ENCODE data around the gene TRIM67. TPM values are rescaled to one million over a fixed set of nuclear protein-coding genes. Genes with fewer than 3 reads are reported as not detected.
A peak's percentile ranks its signal among the peaks of the same experiment; 100 is the strongest.

Gene TRIM67
- total and polyA plus RNA-seq, 9 of the 15 experiments (the other 6 are each of a cell fraction or from before 2014, with no cell fraction given) = 0.04 to 0.60 (median 0.31) TPM

- Histone ChIP-seq H3K9me1 (ENCODE audit: control insufficient read depth, insufficient read depth, low read length) (no peaks in the 10 kb centered on the region), H2AFZ (ENCODE audit: low read depth, low read length) (no peak overlapping the region), H4K20me1 (replicated peaks; ENCODE audit: control insufficient read depth, insufficient read depth, low read length) (no peaks in the 10 kb centered on the region; the same call in 1 of the 2 replicates), H3K4me1 (replicated peaks in 1 of 2; ENCODE audit: control insufficient read depth in 2 of 2, insufficient read depth in 2 of 2, low read length in 2 of 2) (peaks cover 20 to 48% of the 10 kb centered on the region in 2 experiments), H3K9ac (ENCODE audit: insufficient read depth in 1 of 2, low read depth in 2 of 2, low read length in 2 of 2) (peak overlapping the region in 1 of 2 experiments; percentile 21; a peak in 1 of 4 replicates), H3K36me3 (ENCODE audit: control insufficient read depth, insufficient read depth, low read length) (no peaks in the 10 kb centered on the region), H3K79me2 (ENCODE audit: control insufficient read depth, insufficient read depth, low read length) (no peaks in the 10 kb centered on the region), H3K4me2 (ENCODE audit: insufficient read depth, low read length) (peak overlapping the region; percentile 54), H3K27ac (ENCODE audit: extremely low read depth, low read depth, low read length) (no peak overlapping the region), H3K27me3 (ENCODE audit: control insufficient read depth in 2 of 2, insufficient read depth in 2 of 2, low read length in 2 of 2) (no peaks in the 10 kb centered on the region; a peak in 1 of 5 replicates), H3K4me3 (peak overlapping the region; percentile 14), H3K9me3 (replicated peaks; ENCODE audit: control insufficient read depth, insufficient read depth, low read depth, low read length) (no peaks in the 10 kb centered on the region)
- BruUV-seq (replicated peaks) = no TSS peak
- peak; percentile 70 to 90 (median 86) for DNase-seq (ENCODE audit: extremely low read depth in 1 of 4, low spot score in 3 of 4)
- in situ Hi-C loops (cut with MboI) = no loop called here
- 13% methylated on average over 62 of the region's 71 CpGs for WGBS (ENCODE audit: insufficient coverage, low coverage, missing lambda C conversion rate)
- intact Hi-C loops (cut with micrococcal nuclease) = no loop called here
- FAIRE-seq = no peak
- POLR2A ChIA-PET = interaction anchor here (0.6 to 1.5 kb wide), 9 partner anchors 8 to 261 kb away, joined by 3 to 5 read pairs (median 4); no protein-coding TSS in a partner anchor
- peak; percentile 79 for ATAC-seq
- CTCF ChIA-PET (ENCODE audit: low intra/inter-chr PET ratio) = interaction anchor here (0.6 kb wide), 1 partner anchor 363 kb away, joined by 3 read pairs; no protein-coding TSS in a partner anchor
- TF ChIP-seq RB1 (IDR thresholded peaks at IDR 0.05; ENCODE audit: low read depth) (no peak; the same call in 1 of the 2 replicates), ZNF589 (CRISPR knock-in tag; IDR thresholded peaks at IDR 0.05; ENCODE audit: low read depth) (0 out of 2 replicates have a peak, but pooled peaks have one; percentile 44), SP1 (CRISPR knock-in tag; IDR thresholded peaks at IDR 0.05) (peak; percentile 42; the same call in 1 of the 2 replicates), HOMEZ (CRISPR knock-in tag; IDR thresholded peaks at IDR 0.05) (no peak), ATF2 (CRISPR knock-in tag; IDR thresholded peaks at IDR 0.05) (peak; percentile 80; the same call in 1 of the 2 replicates), CHCHD3 (CRISPR knock-in tag; IDR thresholded peaks at IDR 0.05) (no peak), CAMTA2 (CRISPR knock-in tag; conservative IDR thresholded peaks at IDR 0.05) (no peak), FUS (optimal IDR thresholded peaks at IDR 0.05; ENCODE audit: low read depth, low read length) (no peak), MXD1 (CRISPR knock-in tag; IDR thresholded peaks at IDR 0.05; ENCODE audit: borderline replicate concordance, poor library complexity, severe bottlenecking) (no peak), IRF1 (CRISPR knock-in tag; IDR thresholded peaks at IDR 0.05; ENCODE audit: borderline replicate concordance) (peak; percentile 72; the same call in 1 of the 2 replicates), MAFK (IDR thresholded peaks at IDR 0.05; ENCODE audit: low read length) (no peak), MBD2 (IDR thresholded peaks at IDR 0.05; ENCODE audit: borderline replicate concordance, low read depth) (no peak), ZNF239 (CRISPR knock-in tag; IDR thresholded peaks at IDR 0.05) (no peak), ZBTB43 (CRISPR knock-in tag; IDR thresholded peaks at IDR 0.05) (peak; percentile 92), MCM3 (IDR thresholded peaks at IDR 0.05) (no peak), KAT2B (IDR thresholded peaks at IDR 0.05; ENCODE audit: low read depth, low read length) (no peak), HSF4 (CRISPR knock-in tag; IDR thresholded peaks at IDR 0.05; ENCODE audit: borderline replicate concordance) (no peak)
Measured at GRCh38 chr1:231162297-231162969, 575 bp downstream of the TRIM67 start.

All from K562 (cell line).